Thyroid gland (tissue), 4 donors: ENCODE measurements around the gene KIAA1671. TPM values are rescaled to one million over a fixed set of nuclear protein-coding genes. Genes with fewer than 3 reads are reported as not detected.

Source experiments
- DNase-seq, 2 donors: peaks; one replicate each; pipeline ENCODE4 v3.0.0-alpha.2; 2019
- H3K27ac ChIP-seq, 3 donors: fragments of 200-600 bp; sonication (generic); 1 replicate in 2 of 3; 2 replicates in 1 of 3; pipeline ENCODE4 v1.5.1; 2016 to 2019; ENCODE audit warnings: mild to moderate bottlenecking in 1 of 3, moderate library complexity in 1 of 3
- H3K27me3 ChIP-seq: fragments of 200-600 bp; sonication (generic); one replicate; pipeline ENCODE4 v1.5.1; 2019
- H3K36me3 ChIP-seq, 2 donors: fragments of 200-600 bp; sonication (generic); one replicate each; pipeline ENCODE4 v1.5.1; 2016 to 2019
- H3K4me1 ChIP-seq, 2 donors: fragments of 200-600 bp; sonication (generic); one replicate each; pipeline ENCODE4 v1.5.1; 2017 to 2019
- H3K4me3 ChIP-seq, 3 donors: fragments of 200-600 bp; sonication (generic); replicated peaks in 1 of 3; 1 replicate in 2 of 3; 2 replicates in 1 of 3; pipeline ENCODE4 v1.5.1; 2016; ENCODE audit warnings: mild to moderate bottlenecking in 1 of 3
- H3K9me3 ChIP-seq: fragments of 200-600 bp; sonication (generic); one replicate; pipeline ENCODE4 v1.5.1; 2017
- POLR2A ChIP-seq, 2 donors: fragments of 450-650 bp; IDR thresholded peaks; one replicate each; pipeline ENCODE4 v1.6.1; 2017; ENCODE audit warnings: antibody characterized with exemption in 2 of 2, mild to moderate bottlenecking in 2 of 2, moderate library complexity in 1 of 2
- WGBS, 2 donors: methylation state at CpG; one replicate each; pipeline ENCODE4 v1.1.5; 2017; 5-methylcytosine and 5-hydroxymethylcytosine counted together
- intact Hi-C: fragments of 100-400 bp; cut with DNase I; formaldehyde crosslinking; loops from one replicate; pipeline ENCODE4 v1.15.1; 2023
- total RNA-seq, 4 donors: library from RNA; depleted of rRNA; stranded (reverse); fragments of >200 nt; gene quantifications; one replicate each; pipeline ENCODE4 v1.2.3, GENCODE V29; 2016
- TF ChIP-seq, protein P1 (sequence below), 6 experiments: fragments of 200-600 bp in 3 of 6; fragments of 450-650 bp in 3 of 6; sonication (generic) in 3 of 6; IDR thresholded peaks; one replicate each; pipeline ENCODE4 v1.5.1; 2016 to 2019; ENCODE audit warnings: antibody characterized with exemption in 6 of 6, mild to moderate bottlenecking in 2 of 6, inconsistent platforms in 1 of 6, moderate library complexity in 1 of 6

KIAA1671 gene
- total RNA-seq, 4 donors from 2014 or later = 63.2 to 111 (median 79.7) TPM

DNA sequence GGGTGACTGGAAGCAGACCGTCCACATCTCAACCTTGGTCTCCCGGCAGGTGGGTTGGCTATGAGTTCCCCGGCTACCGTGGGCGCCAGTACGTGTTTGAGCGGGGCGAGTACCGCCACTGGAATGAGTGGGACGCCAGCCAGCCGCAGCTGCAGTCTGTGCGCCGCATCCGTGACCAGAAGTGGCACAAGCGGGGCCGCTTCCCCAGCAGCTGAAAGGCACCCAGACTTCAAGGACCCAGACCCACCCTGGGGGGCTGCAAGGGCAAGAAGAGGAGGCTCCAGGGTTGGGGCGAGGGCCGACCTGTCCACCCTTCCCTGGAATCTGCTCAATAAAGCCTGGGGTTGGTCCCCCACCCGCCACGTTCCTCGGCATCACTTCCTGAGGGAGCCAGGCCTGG, 254.5 kb downstream of the KIAA1671 start:
- WGBS, 2 donors = 87 to 94% methylated on average over 9 to 21 of the region's 21 CpGs
- Histone ChIP-seq H3K36me3 (peaks cover 0 to 5% of the 10 kb centered on the region in 2 donors), H3K4me3 (no peak overlapping the region), H3K9me3 (no peaks in the 10 kb centered on the region), H3K27ac (no peak overlapping the region), H3K27me3 (no peaks in the 10 kb centered on the region), H3K4me1 (no peaks in the 10 kb centered on the region)
- intact Hi-C loops = no loop called here
- DNase-seq = no peak
- TF ChIP-seq POLR2A (IDR thresholded peaks at IDR 0.05) = no peak
- TF ChIP-seq, protein P1, sequence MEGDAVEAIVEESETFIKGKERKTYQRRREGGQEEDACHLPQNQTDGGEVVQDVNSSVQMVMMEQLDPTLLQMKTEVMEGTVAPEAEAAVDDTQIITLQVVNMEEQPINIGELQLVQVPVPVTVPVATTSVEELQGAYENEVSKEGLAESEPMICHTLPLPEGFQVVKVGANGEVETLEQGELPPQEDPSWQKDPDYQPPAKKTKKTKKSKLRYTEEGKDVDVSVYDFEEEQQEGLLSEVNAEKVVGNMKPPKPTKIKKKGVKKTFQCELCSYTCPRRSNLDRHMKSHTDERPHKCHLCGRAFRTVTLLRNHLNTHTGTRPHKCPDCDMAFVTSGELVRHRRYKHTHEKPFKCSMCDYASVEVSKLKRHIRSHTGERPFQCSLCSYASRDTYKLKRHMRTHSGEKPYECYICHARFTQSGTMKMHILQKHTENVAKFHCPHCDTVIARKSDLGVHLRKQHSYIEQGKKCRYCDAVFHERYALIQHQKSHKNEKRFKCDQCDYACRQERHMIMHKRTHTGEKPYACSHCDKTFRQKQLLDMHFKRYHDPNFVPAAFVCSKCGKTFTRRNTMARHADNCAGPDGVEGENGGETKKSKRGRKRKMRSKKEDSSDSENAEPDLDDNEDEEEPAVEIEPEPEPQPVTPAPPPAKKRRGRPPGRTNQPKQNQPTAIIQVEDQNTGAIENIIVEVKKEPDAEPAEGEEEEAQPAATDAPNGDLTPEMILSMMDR (IDR thresholded peaks at IDR 0.05) = no peak

DNA sequence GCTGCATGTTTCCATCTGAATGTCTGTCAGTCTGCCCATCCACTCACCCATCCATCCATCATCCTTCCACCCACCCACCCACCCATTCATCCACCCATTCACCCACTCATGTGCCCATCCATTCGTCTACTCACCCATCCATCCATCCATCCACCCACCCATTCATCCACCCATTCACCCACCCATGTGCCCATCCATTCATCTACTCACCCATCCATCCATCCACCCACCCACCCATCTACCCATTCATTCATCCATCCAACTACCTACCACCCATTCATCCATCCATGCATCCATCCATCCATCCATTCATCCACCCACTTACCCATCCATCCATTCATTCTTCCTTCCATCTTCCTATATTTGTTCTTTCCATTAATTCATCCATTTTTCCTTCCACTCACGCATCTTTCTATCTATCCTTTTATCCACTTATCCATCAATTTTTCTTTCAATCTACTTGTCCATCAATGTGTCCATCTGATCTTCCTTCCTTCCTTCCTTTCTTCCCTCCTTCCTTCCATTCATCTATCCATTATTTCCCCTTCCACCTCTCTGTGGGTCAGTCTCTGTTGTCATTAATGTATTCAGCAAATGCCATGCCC, 255.1 kb downstream of the KIAA1671 start:
- Histone ChIP-seq H3K27ac (no peak overlapping the region), H3K4me1 (no peaks in the 10 kb centered on the region), H3K36me3 (peaks cover 0 to 5% of the 10 kb centered on the region in 2 donors), H3K4me3 (no peak overlapping the region), H3K27me3 (no peaks in the 10 kb centered on the region), H3K9me3 (no peaks in the 10 kb centered on the region)
- no peak for DNase-seq
- intact Hi-C loops = no loop called here
- WGBS, 2 donors = 96 to 100% methylated on average over 1 to 2 of the region's 2 CpGs
- TF ChIP-seq, protein P1 (IDR thresholded peaks at IDR 0.05) = no peak
- TF ChIP-seq POLR2A (IDR thresholded peaks at IDR 0.05) = no peak

DNA sequence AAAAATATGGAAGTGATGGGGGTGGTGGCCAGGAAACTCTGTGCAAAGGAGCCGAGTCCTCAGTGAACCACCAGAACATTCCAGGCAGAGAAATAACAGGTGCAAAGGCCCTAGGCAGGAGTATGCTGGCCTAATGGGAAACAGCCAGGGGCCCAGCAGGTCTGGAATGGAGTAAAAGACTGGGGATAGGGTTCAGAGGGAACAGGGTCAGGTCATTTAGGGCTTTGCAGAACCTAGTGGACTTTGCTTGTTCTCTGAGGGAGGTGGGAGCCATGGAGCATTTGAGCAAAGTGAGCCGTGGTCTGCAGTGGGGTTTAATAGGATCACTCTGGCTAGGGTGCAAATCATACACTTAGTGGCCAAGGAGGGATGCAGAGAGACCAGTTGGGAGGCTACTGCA, 255.8 kb downstream of the KIAA1671 start:
- H3K9me3 ChIP-seq = no peaks in the 10 kb centered on the region
- peaks cover 0 to under 1% of the 10 kb centered on the region in 2 donors for H3K36me3 ChIP-seq
- H3K27ac ChIP-seq = no peak overlapping the region
- H3K4me3 ChIP-seq = no peak overlapping the region
- intact Hi-C loops = no loop called here
- TF ChIP-seq POLR2A (IDR thresholded peaks at IDR 0.05) = no peak
- TF ChIP-seq, protein P1 (IDR thresholded peaks at IDR 0.05) = no peak
- DNase-seq = no peak
- whole genome bisulfite sequencing, 2 donors = 88 to 91% methylated on average over 2 of the region's 2 CpGs
- no peaks in the 10 kb centered on the region for H3K4me1 ChIP-seq
- H3K27me3 ChIP-seq = no peaks in the 10 kb centered on the region

DNA sequence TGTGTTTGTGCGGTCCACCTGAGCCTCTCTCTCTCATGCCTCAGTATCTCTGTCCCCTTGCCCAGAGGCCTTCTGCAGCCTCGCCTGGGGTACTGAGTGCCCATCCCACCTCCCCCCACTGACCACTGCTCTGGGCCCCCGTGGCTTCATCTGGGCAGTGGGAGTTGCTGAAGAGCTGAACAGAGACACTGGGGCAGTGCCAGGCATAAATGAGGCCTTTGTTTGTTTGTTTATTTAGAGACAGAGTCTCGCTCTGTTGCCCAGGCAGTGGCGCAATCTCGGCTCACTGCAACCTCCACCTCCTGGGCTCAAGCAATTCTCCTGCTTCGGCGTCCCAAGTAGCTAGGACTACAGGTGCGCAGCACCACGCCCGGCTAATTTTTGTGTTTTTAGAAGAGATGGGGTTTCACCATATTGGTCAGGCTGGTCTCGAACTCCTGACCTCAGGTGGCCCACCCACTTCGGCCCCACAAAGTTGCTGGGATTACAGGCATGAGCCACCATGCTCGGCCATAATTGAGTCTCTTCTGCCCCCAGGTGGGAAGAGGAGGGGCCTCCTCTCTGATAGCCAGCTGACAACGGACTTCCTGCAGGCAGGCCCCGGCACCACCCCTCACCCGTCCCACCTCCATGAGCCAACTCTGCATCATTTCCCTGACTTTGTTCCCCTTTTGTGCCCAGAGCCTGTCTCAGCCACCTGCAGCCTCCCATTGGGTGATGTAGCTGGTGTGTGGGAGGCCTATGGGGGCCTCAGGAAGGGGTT, 256.4 kb downstream of the KIAA1671 start:
- 78 to 81% methylated on average over 16 to 17 of the region's 17 CpGs for WGBS, 2 donors
- Histone ChIP-seq H3K4me3 (no peak overlapping the region), H3K27ac (no peak overlapping the region), H3K36me3 (no peaks in the 10 kb centered on the region), H3K4me1 (no peaks in the 10 kb centered on the region), H3K27me3 (no peaks in the 10 kb centered on the region), H3K9me3 (no peaks in the 10 kb centered on the region)
- intact Hi-C loops = no loop called here
- no peak for DNase-seq
- no peak for TF ChIP-seq POLR2A (IDR thresholded peaks at IDR 0.05)
- TF ChIP-seq, protein P1 (IDR thresholded peaks at IDR 0.05) = no peak

DNA sequence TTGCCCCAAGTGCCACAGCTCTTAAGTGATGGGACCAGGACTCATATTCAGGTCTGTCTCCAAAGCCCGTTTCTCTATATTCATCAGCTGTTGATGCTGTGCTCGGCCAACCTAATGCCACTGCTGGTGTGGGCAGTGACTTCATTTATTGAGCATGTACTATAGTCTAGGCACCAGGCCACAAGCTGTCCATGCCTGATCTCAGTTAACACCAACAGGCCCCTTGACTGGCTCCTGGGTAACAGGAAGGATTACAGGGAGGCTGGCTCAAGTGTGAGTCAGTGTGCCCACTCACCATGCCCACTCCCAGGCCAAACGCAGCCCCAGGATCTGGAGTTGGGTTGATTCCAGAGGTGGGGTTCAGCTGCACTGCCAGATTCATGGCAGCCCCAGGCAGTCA, 258.3 kb downstream of the KIAA1671 start:
- H3K27me3 ChIP-seq = no peaks in the 10 kb centered on the region
- H3K27ac ChIP-seq = no peak overlapping the region
- TF ChIP-seq, protein P1 (IDR thresholded peaks at IDR 0.05) = no peak
- no peak for TF ChIP-seq POLR2A (IDR thresholded peaks at IDR 0.05)
- no peak for DNase-seq
- no peaks in the 10 kb centered on the region for H3K9me3 ChIP-seq
- WGBS, 2 donors = 90 to 100% methylated on average over 1 to 3 of the region's 3 CpGs
- H3K4me3 ChIP-seq = no peak overlapping the region
- intact Hi-C loops = no loop called here
- H3K4me1 ChIP-seq = no peaks in the 10 kb centered on the region
- H3K36me3 ChIP-seq = no peaks in the 10 kb centered on the region
